Adipocyte (in vitro differentiated cells): ENCODE results near the gene KLC3.

Source experiments
- DNase-seq: peaks from one replicate; pipeline ENCODE4 v3.0.0-alpha.2; 2015; ENCODE audit warnings: low read depth
- H3K27me3 ChIP-seq: replicated peaks from 2 replicates; pipeline ENCODE4 v1.7.0; 2013; ENCODE audit warnings: mild to moderate bottlenecking, low read length, moderate library complexity; ENCODE audit not compliant: control insufficient read depth, insufficient read depth
- H3K36me3 ChIP-seq: 2 replicates; pipeline ENCODE4 v1.7.0; 2013; ENCODE audit warnings: low read length, mild to moderate bottlenecking, moderate library complexity; ENCODE audit not compliant: control insufficient read depth, insufficient read depth, severe bottlenecking
- H3K4me1 ChIP-seq: 2 replicates; pipeline ENCODE4 v1.7.0; 2013; ENCODE audit warnings: mild to moderate bottlenecking, low read length, moderate library complexity; ENCODE audit not compliant: control insufficient read depth, insufficient read depth
- H3K4me3 ChIP-seq: 2 replicates; pipeline ENCODE4 v1.7.0; 2013; ENCODE audit warnings: mild to moderate bottlenecking, low read length, moderate library complexity
- H3K9ac ChIP-seq: 2 replicates; pipeline ENCODE4 v1.7.0; 2013; ENCODE audit warnings: mild to moderate bottlenecking, low read length, moderate library complexity
- H3K9me3 ChIP-seq: 2 replicates; pipeline ENCODE4 v1.7.0; 2013; ENCODE audit warnings: mild to moderate bottlenecking, low read length, moderate library complexity; ENCODE audit not compliant: control insufficient read depth

Gene KLC3

GRCh38 chr19:45358213-45358792 is 17.8 kb downstream of the KLC3 start:
- Histone ChIP-seq H3K4me3 (no peak overlapping the region), H3K9ac (no peak overlapping the region), H3K9me3 (no peaks in the 10 kb centered on the region), H3K36me3 (peaks cover 64% of the 10 kb centered on the region), H3K4me1 (no peaks in the 10 kb centered on the region), H3K27me3 (no peaks in the 10 kb centered on the region)
- no peak for DNase-seq

GRCh38 chr19:45361608-45362007 is 21.1 kb downstream of the KLC3 start:
- H3K27me3 ChIP-seq: no peaks in the 10 kb centered on the region
- H3K9me3 ChIP-seq: no peaks in the 10 kb centered on the region
- no peak for DNase-seq
- no peak overlapping the region for H3K4me3 ChIP-seq
- no peak overlapping the region for H3K9ac ChIP-seq
- H3K36me3 ChIP-seq: peaks cover 35% of the 10 kb centered on the region
- H3K4me1 ChIP-seq: no peaks in the 10 kb centered on the region

- Histone ChIP-seq H3K36me3 (peaks cover 32% of the 10 kb centered on the region), H3K4me3 (no peak overlapping the region), H3K9ac (no peak overlapping the region), H3K9me3 (no peaks in the 10 kb centered on the region), H3K4me1 (no peaks in the 10 kb centered on the region), H3K27me3 (no peaks in the 10 kb centered on the region)
- no peak for DNase-seq
Observed at GRCh38 chr19:45362291-45362690, 21.7 kb downstream of the KLC3 start.

GRCh38 chr19:45363861-45364459 is 23.4 kb downstream of the KLC3 start:
- DNase-seq: no peak
- Histone ChIP-seq H3K4me1 (no peaks in the 10 kb centered on the region), H3K9me3 (no peaks in the 10 kb centered on the region), H3K9ac (no peak overlapping the region), H3K36me3 (peaks cover 27% of the 10 kb centered on the region), H3K4me3 (no peak overlapping the region), H3K27me3 (no peaks in the 10 kb centered on the region)

- H3K9me3 ChIP-seq: no peaks in the 10 kb centered on the region
- no peaks in the 10 kb centered on the region for H3K27me3 ChIP-seq
- no peaks in the 10 kb centered on the region for H3K4me1 ChIP-seq
- DNase-seq: no peak
- no peak overlapping the region for H3K4me3 ChIP-seq
- H3K9ac ChIP-seq: no peak overlapping the region
- H3K36me3 ChIP-seq: peaks cover 21% of the 10 kb centered on the region
Observed at GRCh38 chr19:45364696-45365095, 24.1 kb downstream of the KLC3 start.

GRCh38 chr19:45368127-45368526 is 27.6 kb downstream of the KLC3 start:
- no peak for DNase-seq
- H3K9me3 ChIP-seq: no peaks in the 10 kb centered on the region
- H3K27me3 ChIP-seq: no peaks in the 10 kb centered on the region
- H3K36me3 ChIP-seq: peaks cover under 1% of the 10 kb centered on the region
- no peak overlapping the region for H3K9ac ChIP-seq
- no peak overlapping the region for H3K4me3 ChIP-seq
- H3K4me1 ChIP-seq: peaks cover 4% of the 10 kb centered on the region

- no peaks in the 10 kb centered on the region for H3K27me3 ChIP-seq
- DNase-seq: no peak
- H3K4me3 ChIP-seq: peak overlapping the region; percentile 96
- no peaks in the 10 kb centered on the region for H3K9me3 ChIP-seq
- H3K9ac ChIP-seq: no peak overlapping the region
- no peaks in the 10 kb centered on the region for H3K36me3 ChIP-seq
- H3K4me1 ChIP-seq: peaks cover 4% of the 10 kb centered on the region
Observed at GRCh38 chr19:45368737-45369340, 28.3 kb downstream of the KLC3 start.

GRCh38 chr19:45370410-45371204 is 30.1 kb downstream of the KLC3 start, which contains the start of gene ERCC2:
TSS of gene ERCC2 (minus strand) at chr19:45370573. CDS start at chr19:45370540, 33 bp downstream.
- no peaks in the 10 kb centered on the region for H3K27me3 ChIP-seq
- no peaks in the 10 kb centered on the region for H3K36me3 ChIP-seq
- H3K9me3 ChIP-seq: no peaks in the 10 kb centered on the region
- peaks cover 4% of the 10 kb centered on the region for H3K4me1 ChIP-seq
- H3K4me3 ChIP-seq: peak within 1 kb of the TSS; percentile 96
- H3K9ac ChIP-seq: peak within 1 kb of the TSS; percentile 90
- peak; percentile 100 for DNase-seq

- no peaks in the 10 kb centered on the region for H3K36me3 ChIP-seq
- DNase-seq: peak; percentile 67
- H3K9ac ChIP-seq: peak overlapping the region; percentile 70
- no peaks in the 10 kb centered on the region for H3K9me3 ChIP-seq
- H3K4me3 ChIP-seq: no peak overlapping the region
- H3K27me3 ChIP-seq: no peaks in the 10 kb centered on the region
- H3K4me1 ChIP-seq: peaks cover 17% of the 10 kb centered on the region
Observed at GRCh38 chr19:45376045-45376724, 35.6 kb downstream of the KLC3 start.

GRCh38 chr19:45380107-45380506 is 39.6 kb downstream of the KLC3 start:
- Histone ChIP-seq H3K27me3 (peaks cover 2% of the 10 kb centered on the region), H3K36me3 (no peaks in the 10 kb centered on the region), H3K4me1 (peaks cover 17% of the 10 kb centered on the region), H3K9me3 (no peaks in the 10 kb centered on the region), H3K4me3 (no peak overlapping the region), H3K9ac (peak overlapping the region; percentile 11)
- no peak for DNase-seq

- Histone ChIP-seq H3K36me3 (no peaks in the 10 kb centered on the region), H3K9me3 (no peaks in the 10 kb centered on the region), H3K27me3 (peaks cover 6% of the 10 kb centered on the region), H3K9ac (no peak overlapping the region), H3K4me3 (no peak overlapping the region), H3K4me1 (peaks cover 24% of the 10 kb centered on the region)
- DNase-seq: no peak
Observed at GRCh38 chr19:45382426-45382825, 41.9 kb downstream of the KLC3 start.
